HG03108 (cell line): ENCODE data around the gene CDK6.

Experiments used
- ATAC-seq: cut with Tn5 transposase; IDR thresholded peaks from one replicate; pipeline ENCODE4 v1.9.1; 2021; ENCODE audit warnings: moderate library complexity; ENCODE audit not compliant: unreplicated experiment

CDK6 gene

DNA sequence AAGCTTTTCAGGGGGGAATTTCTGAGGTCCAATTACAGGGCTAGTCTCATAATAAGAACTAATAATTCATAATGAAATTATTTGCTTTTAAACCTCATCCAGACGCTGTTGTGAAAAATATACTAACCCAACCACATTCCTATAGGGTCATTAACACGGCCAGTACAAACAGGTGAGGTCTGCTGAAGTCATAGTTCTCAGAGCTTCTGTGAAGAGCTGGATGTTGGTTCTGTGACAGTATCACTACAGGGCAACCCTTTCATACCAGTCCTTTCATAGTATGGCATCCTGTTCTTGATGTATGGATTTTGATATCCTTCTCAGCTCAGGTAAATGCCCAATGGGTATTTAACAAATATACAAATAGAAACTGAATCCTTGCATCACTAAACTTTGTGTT is 183.8 kb downstream of the CDK6 start:
- no peak for ATAC-seq

DNA sequence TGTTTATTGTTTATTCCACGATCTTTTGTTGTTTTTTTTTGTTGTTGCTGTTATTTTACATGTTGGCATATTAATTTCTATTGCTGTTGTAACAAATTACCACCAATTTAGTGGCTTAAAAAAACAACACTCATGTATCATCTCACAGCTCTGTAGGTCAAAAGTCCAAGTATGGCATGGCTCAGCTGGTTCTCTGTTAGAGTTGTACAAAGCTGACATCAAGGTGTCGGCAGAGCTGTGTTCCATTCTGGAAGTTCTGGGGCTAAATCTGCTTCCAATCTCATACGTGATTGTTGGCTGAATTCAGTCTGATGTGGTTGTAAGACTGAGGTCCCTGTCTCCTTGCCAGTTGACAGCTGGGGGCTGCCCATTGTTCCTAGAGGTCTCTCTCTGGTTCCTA is 186.0 kb downstream of the CDK6 start:
- ATAC-seq = no peak

DNA sequence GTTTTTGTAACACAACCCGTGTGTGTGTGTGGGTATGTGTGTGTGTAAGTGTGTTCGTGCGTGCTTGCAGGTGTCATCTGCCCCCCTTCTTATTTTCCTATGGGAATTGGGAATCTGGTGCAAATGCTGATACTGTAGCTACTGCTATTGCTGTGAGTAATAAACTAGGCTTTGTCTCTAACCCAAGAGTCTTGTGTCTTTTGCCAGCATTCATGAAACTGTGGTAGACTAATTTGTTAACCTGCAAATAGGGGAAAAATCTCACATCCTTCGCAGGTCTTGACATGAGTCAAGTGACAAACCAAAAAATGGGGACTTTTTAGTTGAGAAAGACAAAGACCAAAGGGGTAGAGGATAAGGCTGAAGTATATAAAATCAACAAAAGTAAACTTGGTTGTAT is 188.3 kb downstream of the CDK6 start:
- peak; percentile 46 for ATAC-seq

DNA sequence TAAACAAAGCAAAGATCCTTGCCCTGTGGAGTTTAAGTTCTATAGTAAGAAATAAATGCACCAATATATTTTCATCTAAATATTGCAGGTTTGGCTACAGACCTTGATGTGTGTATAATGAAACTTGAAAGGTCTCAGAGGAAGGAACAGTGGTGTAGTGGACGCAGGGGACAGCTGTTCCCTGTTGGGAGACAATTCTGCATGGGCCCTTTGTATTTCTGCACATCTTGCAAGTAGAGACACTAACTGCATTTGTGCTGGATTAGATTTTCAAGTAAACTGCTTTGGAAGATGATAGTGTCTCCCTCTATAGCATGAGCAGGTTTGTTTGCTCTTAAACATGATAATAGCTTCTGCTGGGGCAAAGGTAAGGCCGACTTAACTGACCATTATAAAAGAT is 188.7 kb downstream of the CDK6 start:
- no peak for ATAC-seq

DNA sequence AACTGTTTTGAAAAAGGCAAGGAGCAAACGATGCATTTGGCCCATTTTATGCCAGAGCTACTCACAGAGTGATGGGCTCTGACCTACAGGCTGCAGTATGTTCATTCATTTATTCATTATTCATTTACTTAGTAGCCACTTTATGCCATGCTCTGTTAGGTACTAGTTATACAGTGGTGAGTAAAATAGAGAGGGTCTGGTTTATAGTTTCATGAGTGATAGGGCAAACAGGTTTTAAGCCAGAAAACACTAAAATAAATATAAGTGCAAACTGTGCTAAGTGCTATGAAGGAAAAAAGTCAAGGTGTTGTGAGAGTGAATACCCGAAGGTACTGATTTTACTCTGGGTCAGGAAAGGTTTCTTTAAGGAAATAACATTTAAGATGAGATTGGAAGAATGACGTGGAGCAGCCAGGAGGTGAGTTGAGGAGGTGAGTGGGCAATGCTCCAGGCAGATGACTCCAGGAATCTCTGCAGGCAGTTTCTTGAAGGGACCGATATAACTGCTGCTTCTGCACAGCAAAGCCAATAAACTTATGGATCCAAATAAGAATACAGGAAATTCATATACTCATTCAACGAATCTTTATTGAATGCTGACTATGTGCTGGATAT is 189.3 kb downstream of the CDK6 start:
- ATAC-seq = peak; percentile 45

DNA sequence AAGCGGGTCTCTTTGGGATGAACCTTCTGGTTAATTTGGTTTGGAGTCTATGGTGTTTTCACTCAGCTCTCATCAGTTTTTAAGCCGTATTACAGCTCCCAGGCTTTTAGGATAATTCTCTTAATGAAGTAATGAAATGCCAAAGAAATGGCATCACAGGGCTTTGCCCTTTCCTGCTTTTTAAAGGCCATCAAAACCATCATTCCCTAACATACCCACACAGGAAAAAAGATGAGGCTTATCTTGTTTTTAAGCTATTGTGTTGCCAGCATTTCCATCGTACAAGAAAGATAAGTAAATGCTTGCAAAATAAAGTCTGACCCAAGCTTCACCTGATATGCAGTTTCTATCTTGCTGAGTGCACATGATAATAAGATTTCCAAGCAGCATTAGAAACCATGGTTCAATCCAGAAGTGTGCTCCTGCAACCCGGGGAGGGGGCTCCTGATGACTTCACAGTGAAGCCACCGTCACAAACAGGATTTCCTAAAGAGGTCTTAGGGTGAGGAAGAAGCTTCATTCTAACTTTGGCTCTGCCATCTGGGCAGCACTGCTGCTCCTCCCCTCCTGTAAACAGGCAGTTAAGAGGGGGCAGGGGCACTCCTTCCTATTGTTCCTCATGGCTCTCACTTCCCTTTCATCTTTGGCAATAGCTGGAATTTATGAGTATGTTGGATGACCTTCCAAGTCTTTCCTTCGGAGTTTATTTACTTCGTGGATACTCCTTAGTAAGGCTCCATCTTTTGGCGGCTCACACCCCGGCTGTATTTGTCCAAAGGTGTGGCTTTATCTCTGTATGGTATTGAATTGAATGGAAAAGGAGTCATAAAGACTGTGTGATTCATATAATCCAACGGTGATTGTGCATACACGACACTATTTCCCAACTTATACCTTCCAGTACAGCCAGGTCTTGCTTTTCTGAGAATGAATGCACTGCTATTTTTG is 191.0 kb downstream of the CDK6 start:
- ATAC-seq = no peak

DNA sequence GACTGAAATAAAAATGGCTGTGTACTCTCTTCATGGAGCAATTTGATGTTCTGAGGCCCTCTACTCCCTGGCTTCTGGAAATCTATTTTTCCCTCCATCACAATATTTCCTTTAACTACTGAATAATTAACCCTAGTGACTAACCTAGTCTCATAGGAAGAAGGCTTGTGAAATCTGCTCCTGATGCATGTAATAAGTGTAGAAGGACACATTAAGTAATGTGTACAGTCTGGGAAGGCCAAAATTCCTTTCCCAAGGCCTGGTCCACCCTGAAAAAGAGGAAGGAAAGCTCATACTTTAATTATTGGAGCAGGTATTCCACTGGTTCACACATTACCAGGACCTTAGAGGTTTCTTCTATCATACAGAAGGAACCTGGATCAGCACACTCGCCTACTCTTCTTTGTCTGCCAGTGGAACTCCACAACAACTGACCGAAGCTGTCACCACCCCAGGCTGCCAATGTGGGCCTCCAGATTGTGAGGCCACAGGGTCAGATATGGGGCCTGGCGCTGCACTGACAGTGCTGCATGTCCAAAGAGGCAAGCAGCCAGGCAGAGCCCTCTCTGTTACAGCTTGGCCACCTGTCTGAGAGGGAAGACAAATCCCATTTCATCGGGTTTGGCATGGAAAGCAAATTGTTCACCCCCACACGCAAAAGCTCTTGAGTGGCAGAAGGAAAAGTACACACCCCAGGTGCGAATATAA is 191.8 kb downstream of the CDK6 start:
- no peak for ATAC-seq

DNA sequence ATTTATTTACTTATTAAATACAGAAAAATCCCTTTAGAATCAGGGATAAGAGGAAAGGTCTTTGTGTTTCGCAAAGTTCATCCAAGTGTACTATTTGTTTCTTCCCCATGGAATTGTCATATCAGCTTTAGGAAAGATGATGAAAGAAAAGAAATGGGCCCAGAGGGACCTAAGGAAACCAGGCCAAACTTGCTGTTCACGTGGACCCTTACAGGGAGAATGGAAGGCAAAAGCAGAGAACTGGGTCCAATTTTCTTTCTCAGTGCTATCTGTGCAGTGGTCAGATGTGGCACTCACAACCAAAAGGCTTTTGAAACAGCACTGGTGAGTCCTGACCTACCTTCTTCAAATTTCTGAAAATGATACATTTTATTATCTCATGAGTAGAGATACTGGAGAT is 192.6 kb downstream of the CDK6 start:
- ATAC-seq = no peak

DNA sequence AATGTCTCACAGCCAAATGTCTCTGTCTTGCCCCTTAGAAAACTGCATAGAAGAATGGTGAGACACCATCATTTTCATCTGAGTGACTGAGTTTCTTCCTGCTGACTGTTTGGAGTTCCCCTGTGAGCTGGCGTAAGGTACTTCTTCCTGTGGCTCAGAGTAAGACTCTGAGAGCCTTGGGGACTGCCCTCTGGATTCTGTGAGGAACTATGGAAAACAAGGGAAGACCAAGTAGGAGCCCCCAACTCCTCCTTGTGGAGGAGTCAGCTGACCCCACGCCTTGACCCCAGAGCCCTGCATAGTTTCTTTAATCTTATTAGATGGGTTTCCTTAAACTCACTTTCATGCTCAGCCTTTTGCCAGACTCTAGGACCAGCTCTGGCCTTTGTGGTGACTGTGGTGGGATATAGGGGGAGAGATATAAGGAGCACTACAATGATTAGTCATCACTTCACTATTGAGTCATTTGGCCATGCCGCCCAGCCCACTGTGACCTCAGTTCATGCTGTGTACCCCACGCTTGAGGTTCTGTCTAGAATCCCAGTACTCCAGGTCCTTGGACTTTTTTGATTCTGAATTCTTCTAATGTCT is 194.4 kb downstream of the CDK6 start:
- peak; percentile 49 for ATAC-seq

DNA sequence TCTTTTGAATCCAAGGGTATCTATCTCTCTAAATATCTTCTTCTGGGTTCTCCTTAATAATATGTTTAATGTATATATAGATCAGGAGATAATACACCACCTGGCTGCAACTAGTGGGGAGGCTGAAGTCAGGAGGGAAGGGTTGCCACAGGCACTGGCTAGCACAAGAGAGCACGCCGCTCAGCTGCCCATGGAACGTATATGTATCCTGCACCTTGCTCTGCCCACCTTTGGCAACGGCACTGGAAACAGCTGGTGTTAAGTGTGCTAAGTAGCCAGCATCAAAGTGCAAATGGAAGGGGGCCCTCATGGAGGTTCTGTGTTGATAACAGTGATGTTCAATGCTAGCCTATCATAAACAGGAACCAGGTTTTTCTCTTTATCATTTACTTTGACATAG is 196.4 kb downstream of the CDK6 start:
- ATAC-seq = no peak

DNA sequence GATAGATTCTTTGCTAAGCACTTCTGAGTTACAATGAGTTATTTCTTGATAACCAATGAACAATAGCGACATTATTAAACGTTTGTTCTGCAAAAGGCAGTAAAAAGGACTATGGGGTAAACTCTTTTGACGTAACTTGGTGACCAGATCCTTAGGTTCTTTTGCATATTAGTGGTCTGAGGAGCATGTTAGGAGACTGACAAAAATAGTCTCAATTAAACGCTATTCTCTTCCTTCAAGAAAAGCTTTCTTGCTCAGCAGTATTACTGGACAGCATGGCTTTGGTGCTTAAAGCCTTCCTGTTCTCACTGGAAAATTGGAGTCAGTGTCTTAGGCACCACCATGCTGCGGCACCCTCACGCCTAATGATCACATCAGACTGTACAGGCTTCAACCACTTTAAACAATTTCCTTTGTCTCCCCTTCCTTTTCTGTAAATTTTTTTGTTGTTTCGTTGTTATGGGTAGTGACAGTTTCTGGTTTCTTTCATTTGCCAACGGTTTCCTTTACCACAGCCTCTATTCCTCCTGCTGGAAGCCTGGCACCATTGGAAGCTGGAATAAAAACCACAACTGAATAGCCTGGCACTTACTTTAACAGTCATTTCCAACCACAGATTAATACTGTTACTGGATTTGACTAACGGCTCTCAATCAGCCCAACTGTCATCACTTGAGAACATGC is 197.0 kb downstream of the CDK6 start:
- no peak for ATAC-seq

DNA sequence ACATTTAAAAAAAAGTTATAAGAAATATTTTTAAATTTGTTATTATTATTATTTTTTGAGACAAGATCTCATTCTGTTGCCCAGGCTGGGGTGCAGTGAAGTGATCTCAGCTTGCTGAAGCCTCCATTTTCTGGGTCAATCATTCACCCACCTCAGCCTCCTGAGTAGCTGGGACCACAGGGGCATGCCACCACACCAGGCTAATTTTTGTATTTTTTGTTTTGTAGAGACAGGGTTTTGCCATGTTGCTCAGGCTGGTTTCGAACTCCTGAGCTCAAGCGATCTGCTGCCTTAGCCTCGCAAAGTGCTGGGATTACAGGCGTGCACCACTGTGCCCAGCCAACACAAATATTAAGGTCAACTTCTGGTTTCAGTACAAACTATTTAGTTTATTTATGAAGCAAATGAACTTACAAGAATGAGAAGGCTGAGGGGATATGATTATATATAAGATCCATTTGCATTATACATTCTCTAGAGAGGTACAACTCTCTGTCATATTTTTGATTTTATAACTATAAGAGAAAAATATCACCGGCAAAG is 200.3 kb downstream of the CDK6 start:
- no peak for ATAC-seq

DNA sequence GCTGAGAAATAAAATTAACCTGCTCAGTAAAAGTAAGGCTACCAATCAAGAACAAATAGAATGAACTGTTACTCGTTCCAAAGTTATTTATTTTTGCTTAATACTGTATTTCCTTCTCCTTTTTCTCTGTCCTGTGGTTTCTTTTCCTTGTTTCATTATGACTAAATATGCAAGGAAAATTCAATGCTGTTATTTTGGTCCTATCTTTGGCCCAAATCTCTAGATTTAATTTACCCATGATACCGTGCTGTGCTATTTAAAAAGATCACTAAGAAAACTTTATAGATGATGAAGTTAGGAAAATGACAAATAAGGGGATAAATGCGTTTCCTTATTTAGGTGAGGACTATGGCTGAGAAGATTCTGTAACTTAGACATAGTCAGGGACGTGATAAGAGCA is 200.8 kb downstream of the CDK6 start:
- no peak for ATAC-seq

DNA sequence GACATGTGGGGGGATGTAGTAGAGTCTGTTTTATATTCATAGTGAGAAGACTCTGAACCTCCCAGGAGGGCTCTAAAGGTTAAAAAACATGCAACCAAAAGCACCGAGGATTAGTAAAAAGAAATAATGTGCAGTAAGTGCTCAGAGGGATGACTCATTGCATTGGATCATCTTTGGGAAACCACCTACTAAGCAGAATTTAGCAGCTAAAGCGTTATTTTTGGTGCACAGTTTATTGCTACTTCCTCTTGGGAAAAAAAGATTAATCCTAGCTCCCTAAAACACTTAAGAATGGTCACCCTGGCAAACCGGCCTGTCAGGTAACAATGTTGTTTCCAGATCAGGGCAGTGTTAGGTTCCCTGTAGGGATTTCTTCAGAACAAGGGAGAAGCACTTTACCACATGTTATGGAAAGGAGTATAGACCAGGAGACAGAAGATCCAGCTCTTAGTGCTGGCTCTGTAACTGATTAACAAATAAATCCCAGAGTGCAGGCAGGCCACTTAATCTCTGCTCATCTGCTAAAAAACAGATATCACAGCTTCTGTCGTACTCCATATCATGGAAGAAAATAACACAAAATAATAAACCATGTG is 201.4 kb downstream of the CDK6 start:
- peak; percentile 29 for ATAC-seq

DNA sequence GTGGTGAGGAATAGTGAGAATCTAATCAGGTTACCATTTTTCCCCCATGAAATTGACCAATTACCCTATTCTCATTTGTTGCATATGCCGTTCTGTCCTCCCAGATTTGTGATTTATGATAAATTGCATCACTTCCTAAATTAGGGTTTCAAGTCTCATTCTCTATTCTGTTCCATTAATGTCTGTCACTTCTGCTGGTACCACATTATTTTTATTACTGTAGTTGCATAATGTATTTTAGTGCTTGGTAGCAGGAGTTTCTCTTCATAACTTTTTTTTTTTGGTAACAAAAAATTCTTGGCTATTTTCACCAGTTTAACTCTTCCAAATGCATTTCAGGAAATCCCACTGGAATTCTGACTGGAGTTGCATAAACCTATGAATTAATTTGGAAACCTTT is 202.2 kb downstream of the CDK6 start:
- ATAC-seq = no peak

DNA sequence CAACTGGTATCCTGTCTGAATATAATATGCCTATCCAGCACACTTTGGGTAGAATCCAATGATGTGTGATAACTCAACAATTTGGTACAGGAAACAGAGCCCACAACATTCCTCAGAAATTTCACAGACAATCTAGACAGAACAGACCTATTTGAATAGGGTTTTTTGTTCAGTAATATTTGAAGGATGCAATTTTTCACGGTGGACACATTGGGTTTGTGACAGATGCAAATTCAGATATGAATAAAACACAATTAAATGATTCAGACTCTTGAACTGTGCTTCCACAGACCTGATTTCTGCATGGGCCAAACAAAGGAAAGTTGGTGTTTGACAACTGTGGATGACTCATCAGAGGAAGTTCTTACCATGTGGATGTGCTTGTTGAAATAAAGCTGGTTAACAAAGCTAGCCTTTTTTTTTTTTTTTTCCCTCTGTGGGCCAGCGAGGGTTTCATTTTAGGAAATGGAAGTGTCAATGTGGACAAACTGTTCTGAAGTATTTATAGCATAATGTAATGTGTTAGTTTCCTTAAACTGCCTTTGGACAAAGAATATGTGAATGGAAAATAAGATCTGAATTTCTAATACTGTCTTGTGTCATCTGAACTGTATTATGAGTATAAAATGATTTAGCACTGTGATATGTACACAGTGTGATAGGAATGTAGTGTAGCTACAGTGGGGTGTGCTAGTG is 203.0 kb downstream of the CDK6 start:
- no peak for ATAC-seq

DNA sequence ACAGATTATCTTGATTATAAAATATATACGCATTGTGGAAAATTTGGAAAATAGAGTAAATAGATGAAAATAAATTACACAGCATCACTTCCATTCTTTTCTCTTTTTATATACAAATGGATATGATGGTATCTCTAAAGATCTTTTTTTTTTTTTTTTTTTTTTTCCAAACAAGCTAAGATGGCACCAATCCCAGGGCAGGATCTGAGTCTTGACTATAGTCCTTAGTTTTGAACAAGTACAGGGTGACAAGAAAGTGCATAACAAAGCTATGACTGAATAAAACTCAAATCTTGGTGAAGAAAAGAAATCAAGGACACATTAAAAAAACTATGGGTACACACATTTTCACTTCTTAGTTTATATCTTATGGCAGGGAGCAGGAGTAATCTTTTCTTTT is 203.6 kb downstream of the CDK6 start:
- ATAC-seq = no peak

DNA sequence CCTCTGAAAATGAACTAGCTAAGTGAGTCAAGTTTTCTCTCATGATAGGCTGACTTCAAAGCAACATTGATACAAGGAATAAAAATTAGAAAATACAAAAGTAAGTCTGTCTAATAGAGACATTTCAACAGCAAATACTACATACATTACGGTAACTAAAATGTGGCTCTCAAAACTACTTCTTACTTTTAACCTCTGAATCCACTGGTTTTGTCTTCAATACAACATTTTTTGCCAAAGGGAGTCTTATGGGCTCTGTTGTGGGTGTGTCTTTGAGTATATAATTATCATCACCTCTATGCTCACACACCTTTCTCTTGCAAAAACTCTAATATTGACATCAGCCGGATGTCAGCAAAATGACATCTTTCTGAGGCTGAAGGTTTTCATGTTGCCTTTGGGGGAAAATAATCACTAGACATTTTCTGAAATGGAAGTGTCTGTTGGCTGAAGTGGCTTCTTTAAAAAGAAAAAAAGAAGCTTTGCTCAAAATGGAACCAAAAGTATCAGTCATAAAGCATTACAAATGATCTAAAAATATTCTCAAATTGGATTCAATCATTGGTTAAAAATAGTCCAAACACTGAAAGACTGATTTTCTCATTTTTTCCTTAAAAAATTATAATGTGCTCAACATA is 204.4 kb downstream of the CDK6 start:
- peak; percentile 21 for ATAC-seq
